ENCODE results near the gene SPOP.

GRCh38 chr17:49645654-49646053 lies 32.2 kb downstream of the SPOP start:
- TF ChIP-seq, protein P1, sequence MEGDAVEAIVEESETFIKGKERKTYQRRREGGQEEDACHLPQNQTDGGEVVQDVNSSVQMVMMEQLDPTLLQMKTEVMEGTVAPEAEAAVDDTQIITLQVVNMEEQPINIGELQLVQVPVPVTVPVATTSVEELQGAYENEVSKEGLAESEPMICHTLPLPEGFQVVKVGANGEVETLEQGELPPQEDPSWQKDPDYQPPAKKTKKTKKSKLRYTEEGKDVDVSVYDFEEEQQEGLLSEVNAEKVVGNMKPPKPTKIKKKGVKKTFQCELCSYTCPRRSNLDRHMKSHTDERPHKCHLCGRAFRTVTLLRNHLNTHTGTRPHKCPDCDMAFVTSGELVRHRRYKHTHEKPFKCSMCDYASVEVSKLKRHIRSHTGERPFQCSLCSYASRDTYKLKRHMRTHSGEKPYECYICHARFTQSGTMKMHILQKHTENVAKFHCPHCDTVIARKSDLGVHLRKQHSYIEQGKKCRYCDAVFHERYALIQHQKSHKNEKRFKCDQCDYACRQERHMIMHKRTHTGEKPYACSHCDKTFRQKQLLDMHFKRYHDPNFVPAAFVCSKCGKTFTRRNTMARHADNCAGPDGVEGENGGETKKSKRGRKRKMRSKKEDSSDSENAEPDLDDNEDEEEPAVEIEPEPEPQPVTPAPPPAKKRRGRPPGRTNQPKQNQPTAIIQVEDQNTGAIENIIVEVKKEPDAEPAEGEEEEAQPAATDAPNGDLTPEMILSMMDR (conservative IDR thresholded peaks at IDR 0.05 in 1 of 2, IDR thresholded peaks at IDR 0.05 in 1 of 2; ENCODE audit: low read depth in 1 of 2, low read length in 2 of 2), result no peak
- no peak for TF ChIP-seq EZH2 (IDR thresholded peaks at IDR 0.05; ENCODE audit: low read length, missing control alignments)
